Frontal cortex (tissue), 4 donors: Measurements from ENCODE around the gene PAPLN. TPM values are rescaled to one million over a fixed set of nuclear protein-coding genes. Genes with fewer than 3 reads are reported as not detected.

Source experiments
- DNase-seq, 2 donors: peaks; one replicate each; pipeline ENCODE4 v3.0.0; 2012; ENCODE audit warnings: low spot score in 2 of 2
- FAIRE-seq: peaks from 2 replicates; lab custom pipeline; 2012; peaks lifted over from hg19 to GRCh38; lab: Jason Lieb, UNC
- total RNA-seq: library from RNA; depleted of rRNA; stranded (reverse); fragments of >200 nt; gene quantifications from one replicate; pipeline ENCODE4 v1.2.3, GENCODE V29; 2014
- donor health status: control.
- donor health status: control.
- donor health status: control.

The PAPLN gene
- total RNA-seq, 1 donor from 2014 or later: 1.2 TPM

- FAIRE-seq: no peak
- DNase-seq: peak in 1 of 2 donors; percentile 10
Measured at GRCh38 chr14:73258845-73259611, 21.7 kb downstream of the PAPLN start.

GRCh38 chr14:73259837-73260236 lies 22.5 kb downstream of the PAPLN start:
- DNase-seq: peak in 1 of 2 donors; percentile 14

GRCh38 chr14:73260574-73260973 lies 23.3 kb downstream of the PAPLN start:
- no peak for FAIRE-seq

More at GRCh38 chr14:73259837-73260236, 22.5 kb downstream of the PAPLN start:
- FAIRE-seq: no peak

GRCh38 chr14:73261075-73261474 lies 23.8 kb downstream of the PAPLN start:
- DNase-seq: peak in 1 of 2 donors; percentile 20
- FAIRE-seq: no peak

More at GRCh38 chr14:73260574-73260973, 23.3 kb downstream of the PAPLN start:
- no peak for DNase-seq

GRCh38 chr14:73261520-73262426 lies 24.5 kb downstream of the PAPLN start:
- peak in 1 of 2 donors; percentile 12 for DNase-seq
- no peak for FAIRE-seq

- DNase-seq (peak in 1 of 2 donors; percentile 10), FAIRE-seq (no peak)
Measured at GRCh38 chr14:73262427-73263183, 25.3 kb downstream of the PAPLN start.

GRCh38 chr14:73263606-73264005 lies 26.3 kb downstream of the PAPLN start:
- DNase-seq (peak in 1 of 2 donors; percentile 15), FAIRE-seq (no peak)

GRCh38 chr14:73264080-73264884 lies 27.0 kb downstream of the PAPLN start:
- DNase-seq: no peak
- FAIRE-seq: no peak

- FAIRE-seq (no peak), DNase-seq (peak in 1 of 2 donors; percentile 14)
Measured at GRCh38 chr14:73264885-73265720, 27.8 kb downstream of the PAPLN start.

- no peak for FAIRE-seq
- no peak for DNase-seq
Measured at GRCh38 chr14:73265721-73266046, 28.4 kb downstream of the PAPLN start.

GRCh38 chr14:73266317-73266716 lies 29.0 kb downstream of the PAPLN start:
- FAIRE-seq (no peak), DNase-seq (no peak)

GRCh38 chr14:73267474-73267873 lies 30.2 kb downstream of the PAPLN start:
- no peak for DNase-seq
- no peak for FAIRE-seq

- FAIRE-seq (no peak), DNase-seq (peak; percentile 25 to 51)
Measured at GRCh38 chr14:73269729-73270531, 32.6 kb downstream of the PAPLN start.

- DNase-seq (no peak), FAIRE-seq (no peak)
Measured at GRCh38 chr14:73272393-73272792, 35.1 kb downstream of the PAPLN start.

GRCh38 chr14:73273799-73274198 lies 36.5 kb downstream of the PAPLN start:
- no peak for FAIRE-seq
- no peak for DNase-seq

GRCh38 chr14:73276836-73277235 lies 39.5 kb downstream of the PAPLN start:
- DNase-seq: no peak

GRCh38 chr14:73277376-73277775 lies 40.1 kb downstream of the PAPLN start:
- FAIRE-seq (no peak), DNase-seq (no peak)

More at GRCh38 chr14:73276836-73277235, 39.5 kb downstream of the PAPLN start:
- FAIRE-seq: no peak

- DNase-seq: no peak
- no peak for FAIRE-seq
Measured at GRCh38 chr14:73280903-73281302, 43.6 kb downstream of the PAPLN start.
